NCI-H2171 (cell line): ENCODE data around the gene SCMH1.
"Not testable (repeated sequence)": the region's sequence is repeated elsewhere in the genome, so short reads cannot be mapped to it uniquely, and the experiment has no call there.

Source experiments
- DNase-seq: peaks from one replicate; lab custom pipeline; 2025; lab: John Stamatoyannopoulos, UW

SCMH1 gene

DNA sequence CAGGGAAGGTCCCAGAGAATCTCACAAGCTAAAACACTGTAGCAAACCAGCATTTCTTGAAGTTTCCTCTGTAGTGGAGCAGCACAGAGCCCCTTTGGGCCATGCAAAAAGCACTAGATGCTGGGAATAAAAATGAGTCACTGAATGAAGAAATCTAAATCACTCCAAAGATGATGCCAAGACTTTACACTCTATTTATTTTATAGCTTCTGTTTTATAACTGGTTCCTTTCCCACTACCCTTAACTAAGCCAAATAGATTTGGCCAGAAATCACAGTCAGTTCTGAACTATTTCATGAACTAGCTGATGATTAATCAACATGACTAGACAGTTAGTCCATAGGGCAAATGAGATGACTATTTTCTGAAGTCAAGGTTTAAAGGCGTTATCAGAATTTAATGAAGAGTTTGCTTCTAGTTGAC lies 89.5 kb downstream of the SCMH1 start:
- no peak for DNase-seq

DNA sequence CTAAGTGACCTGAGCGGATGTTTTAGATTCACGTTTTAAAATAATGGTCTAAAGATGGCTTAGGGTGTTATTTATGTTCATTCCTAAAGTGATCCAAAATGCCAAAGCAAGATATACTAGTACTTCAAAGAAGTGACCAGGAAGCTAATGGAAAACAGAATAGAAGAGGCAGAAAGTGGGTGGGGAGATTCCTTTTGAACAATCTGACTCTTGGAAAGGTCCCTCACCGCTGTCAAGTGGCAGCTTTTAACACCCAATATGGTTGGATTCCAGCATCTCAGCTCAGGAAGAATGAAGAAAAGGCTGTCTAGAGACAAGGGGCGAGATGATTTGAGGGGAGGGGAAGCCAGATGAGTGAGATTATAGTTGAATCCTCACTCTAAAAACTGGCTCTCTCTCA lies 90.3 kb downstream of the SCMH1 start:
- DNase-seq = no peak

DNA sequence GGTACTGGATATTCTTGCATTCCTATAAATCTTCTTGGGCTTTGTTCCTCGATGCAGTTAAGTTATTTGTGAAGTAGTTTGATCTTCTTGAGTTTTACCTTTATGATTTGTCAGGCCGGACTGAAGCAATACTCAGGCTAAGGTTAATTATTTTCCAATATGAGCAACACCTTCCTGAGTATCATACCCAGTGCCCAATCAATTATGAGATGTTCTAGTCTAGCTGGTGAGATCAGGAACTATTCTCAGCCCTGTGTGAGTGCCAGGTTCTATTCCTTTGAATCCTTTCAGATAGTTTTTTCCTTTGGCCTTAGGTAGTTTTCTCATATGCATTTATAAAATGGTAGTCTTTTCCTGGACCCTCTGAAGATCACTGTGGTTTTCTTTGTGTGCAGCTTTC lies 92.5 kb downstream of the SCMH1 start:
- DNase-seq = no peak

DNA sequence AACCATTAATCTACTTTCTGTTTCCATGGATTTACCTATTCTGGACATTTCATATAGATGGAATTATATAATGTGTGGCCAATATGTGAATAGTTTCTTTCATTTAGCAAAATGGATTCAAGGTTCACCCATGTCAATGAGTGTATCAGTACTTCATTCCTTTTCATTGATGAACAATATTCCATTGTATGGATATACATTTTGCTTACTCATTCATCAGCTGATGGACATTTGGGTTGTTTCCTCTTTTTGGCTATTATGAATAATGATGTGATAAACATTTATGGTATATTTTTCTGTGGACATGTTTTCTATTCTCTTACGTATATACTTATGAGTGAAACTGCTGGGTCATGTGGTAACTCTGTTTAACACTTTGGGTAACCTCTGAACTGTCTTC lies 97.8 kb downstream of the SCMH1 start:
- no peak for DNase-seq

DNA sequence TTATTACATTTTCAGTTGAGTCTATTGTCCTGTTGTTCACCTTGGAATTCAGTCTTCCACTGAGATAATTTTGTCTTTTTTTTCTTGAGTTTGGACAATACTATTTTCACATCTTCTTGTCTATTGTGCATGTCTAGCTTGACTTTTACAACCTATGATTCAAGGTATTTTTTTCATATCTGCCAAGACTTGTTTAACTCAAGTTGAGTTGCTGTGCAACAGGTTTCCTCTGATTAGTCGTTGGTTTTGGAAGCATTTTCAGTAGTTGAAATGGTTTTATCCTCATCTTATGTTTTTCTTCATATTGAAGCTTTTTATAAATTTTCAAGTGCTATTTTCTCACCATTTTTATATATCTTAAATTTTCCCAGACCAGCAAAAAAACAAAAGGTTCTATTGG lies 103.6 kb downstream of the SCMH1 start:
- DNase-seq = no peak

DNA sequence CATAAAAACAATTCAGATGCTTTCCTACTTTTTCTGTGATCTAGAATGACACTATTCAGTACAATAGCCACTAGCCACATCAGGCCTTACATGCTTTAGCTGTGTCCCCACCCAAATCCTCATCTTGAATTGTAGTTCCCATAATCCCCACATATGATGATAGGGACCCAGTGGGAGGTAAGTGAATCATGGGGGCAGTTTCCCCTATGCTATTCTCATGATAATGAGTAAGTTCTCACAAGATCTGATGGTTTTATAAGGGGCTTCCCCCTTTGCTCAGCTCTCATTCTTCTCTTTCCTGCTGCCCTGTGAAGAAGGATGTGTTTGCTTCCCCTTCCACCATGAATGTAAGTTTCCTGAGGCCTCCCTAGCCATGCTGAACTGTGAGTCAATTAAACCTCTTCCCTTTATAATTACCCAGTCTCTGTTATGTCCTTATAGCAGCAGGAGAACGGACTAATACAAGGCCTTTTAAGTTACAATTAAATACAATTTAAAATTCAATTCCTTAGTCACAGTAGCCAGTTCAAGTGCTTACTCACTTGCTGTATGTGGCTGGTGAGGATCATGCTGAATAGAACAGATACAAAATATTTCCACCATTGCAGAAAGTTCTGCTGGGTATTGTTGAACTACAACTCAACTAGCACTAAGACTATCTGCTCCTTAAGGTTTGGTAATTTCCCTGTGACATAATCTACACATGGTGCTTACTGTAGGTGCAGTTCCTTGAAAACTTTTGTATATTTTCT lies 106.7 kb downstream of the SCMH1 start:
- DNase-seq = no peak

DNA sequence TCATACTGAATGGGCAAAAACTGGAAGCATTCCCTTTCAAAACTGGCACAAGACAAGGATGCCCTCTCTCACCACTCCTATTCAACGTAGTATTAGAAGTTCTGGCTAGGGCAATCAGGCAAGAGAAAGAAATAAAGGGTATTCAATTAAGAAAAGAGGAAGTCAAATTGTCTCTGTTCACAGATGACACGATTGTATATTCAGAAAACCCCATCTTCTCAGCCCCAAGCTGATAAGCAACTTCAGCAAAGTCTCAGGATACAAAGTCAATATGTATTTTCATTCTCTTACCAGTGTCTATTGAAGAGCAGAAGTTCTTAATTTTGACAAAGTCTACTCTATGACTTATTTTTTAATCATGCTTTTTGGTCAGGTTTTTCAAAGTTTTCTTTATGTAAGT lies 107.8 kb downstream of the SCMH1 start:
- not testable (repeated sequence) for DNase-seq

DNA sequence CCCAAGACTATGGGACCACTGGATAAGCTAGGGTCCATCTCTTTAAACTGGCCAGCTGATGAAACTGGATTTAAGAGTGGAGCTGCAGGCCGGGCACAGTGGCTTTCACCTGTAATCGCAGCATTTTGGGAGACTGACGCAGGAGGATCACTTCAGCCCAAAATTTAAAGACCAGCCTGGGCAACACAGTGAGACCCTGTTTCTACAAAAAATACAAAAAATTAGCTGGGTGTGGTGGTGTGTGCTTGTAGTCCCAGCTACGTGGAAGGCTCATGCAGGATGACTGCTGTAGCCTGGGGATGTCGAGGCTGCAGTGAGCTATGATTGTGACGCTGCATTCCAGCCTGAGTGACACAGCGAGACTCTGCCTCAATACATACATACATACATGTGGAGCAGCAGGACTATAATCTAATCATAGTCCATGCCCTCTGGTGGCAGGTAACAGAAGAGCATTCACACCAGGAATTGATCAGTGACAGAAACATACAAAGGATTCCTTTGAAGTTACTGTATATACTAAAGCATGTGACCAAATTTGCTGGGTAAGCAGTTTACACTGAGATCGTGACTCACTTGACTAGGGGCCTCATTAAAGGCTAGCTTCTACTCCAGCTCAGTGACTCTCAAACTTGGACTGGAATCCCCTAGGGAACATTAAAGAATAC lies 119.1 kb downstream of the SCMH1 start:
- DNase-seq = no peak

DNA sequence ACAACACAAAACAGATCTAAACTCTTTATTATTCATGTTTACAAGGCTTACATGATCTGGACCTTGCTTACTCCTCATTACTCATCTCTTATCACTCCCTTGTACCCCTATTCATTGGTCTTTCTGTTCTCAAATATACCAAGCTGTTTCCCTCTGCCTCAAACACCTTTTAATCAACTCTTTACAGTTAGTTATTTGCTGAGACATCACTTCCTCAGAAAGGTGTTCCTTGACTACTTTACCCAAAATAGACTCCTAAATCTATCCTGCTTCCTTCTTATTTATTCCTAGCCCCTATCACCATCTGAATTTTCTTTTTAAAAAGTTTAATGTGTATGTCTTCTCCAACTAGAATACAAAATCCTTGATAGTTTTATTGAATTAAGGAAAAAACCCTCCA lies 120.0 kb downstream of the SCMH1 start:
- DNase-seq = no peak

DNA sequence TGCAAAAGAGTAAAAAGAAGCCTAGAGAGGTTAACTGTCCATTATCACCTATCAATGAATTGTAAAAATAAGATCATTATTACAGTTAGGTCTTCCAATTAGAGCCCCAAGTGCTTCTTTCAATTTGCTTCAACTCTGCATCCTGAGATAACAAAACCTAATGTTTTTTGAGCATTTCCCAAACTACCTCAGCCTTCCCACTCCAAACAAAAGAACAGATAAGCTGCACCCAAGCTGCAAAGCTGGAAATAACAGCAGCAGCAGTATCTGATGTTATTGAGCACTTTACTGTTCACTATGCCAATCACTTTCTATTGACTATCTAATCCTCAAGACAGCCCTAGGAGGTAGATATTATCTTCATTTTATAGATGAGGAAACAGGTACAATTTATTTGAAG lies 123.5 kb downstream of the SCMH1 start:
- no peak for DNase-seq

DNA sequence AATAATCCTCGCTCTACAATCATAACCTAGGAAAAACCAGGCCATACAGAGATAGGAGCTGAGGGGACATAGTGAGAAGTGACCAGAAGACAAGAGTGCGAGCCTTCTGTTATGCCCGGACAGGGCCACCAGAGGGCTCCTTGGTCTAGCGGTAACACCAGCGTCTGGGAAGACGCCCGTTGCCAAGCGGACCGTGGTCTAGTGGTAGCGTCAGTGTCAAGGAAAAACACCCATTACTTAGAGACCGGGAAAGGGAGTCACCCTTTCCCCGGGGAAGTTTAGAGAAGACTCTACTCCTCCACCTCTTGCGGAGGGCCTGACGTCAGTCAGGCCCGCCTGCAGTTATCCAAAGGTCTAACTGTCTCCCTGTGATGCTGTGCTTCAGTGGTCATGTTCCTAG lies 124.9 kb downstream of the SCMH1 start:
- not testable (repeated sequence) for DNase-seq

DNA sequence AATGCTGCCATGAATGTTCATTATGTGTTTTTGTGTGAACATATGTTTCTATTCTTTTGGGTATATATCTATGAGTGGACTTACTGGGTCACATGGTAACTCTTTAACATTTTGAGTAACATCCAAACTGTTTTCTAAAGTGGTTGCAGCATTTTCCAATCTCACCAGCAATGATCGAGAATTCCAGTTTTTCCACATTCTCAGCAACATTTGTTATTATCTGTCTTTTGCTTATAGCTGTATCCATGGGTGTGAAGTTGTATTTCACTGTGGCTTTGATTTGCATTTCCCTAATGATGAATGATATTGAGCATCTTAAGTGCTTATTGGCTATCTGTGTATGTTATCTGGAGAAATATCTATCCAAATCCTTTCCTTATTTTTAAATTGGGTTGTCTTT lies 131.4 kb downstream of the SCMH1 start:
- no peak for DNase-seq

DNA sequence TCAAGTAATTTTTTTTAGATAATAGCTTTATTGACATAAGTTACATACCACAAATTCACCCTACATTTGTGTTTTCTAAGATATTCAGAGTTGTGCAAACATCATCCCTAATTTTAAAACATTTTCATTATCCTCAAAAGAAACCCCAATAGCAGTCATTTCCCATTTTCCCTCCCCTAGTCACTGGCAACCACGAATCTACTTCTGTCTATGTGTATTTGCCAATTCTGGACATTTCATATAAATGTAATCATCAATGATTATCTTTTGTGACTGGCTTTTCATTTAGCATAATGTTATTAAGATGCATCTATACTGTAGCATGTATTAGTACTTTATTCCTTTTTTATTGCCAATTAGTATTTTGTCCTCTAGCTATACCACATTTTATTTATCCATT lies 131.8 kb downstream of the SCMH1 start:
- DNase-seq = no peak

DNA sequence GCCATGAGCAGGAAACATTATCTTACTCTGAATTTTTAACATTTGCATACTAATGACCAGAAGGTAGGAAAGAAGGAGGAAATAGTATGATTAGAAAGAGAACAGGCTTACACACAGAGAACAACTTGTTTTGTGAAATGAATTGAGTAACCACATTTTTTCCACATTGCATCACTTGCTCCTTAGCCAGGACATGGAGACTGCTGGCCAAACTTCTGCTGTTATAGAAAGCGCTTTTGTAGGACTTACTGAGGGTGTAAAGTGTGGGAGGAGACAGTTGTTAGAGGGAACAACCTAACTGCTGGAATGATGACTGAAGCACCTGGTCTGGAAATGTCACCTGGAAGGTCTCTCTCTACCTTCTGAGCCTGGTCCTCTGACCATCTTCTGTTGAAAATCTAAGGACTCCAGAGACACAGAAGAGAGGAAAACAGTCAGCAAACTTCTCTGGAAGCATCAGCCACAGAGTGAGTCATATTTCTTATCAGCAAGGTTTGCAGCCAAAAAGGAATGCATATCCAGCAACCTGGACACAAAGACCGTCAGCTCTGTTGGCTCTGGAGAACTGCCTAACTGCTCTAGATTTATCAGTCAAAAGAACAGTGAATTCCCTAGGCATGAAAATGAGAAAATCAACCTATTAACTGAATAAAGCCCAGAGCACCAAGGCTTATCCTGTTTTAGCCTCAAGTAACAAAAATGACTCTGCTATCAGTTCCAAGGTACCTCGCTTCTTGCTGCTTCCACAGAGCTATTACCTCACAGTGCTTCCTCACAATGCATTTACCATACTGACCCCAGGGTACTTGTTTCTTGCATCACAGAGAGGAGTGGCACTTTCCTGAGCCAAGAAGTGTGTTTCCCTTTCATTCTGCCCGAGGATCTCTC lies 132.6 kb downstream of the SCMH1 start:
- no peak for DNase-seq

DNA sequence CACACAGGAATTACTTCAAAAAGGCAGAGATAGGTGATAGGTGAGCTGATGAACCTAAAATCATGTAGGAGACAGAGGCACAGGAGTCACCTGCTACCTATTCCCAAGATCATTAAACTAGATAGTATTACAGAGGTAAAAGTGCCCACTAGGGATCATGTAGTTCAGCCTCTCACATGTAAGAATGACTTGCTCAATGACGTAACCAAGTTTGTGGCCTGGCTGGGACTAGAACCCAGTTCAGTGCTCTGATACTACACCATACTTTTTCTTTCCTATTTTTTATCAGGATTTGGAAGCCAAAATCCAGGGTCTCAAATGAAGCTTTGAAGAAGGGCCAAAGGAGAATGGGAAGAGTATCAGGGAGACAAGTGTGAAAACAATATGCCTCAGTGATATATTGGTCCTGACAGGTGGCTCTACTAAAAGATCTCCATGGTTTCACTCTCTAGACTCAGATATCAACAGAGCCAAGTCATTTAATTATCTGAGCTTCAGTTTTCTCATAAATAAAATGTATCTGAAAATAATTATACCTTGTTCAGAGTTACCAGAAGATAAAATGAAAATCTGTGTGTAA lies 133.3 kb downstream of the SCMH1 start:
- no peak for DNase-seq

DNA sequence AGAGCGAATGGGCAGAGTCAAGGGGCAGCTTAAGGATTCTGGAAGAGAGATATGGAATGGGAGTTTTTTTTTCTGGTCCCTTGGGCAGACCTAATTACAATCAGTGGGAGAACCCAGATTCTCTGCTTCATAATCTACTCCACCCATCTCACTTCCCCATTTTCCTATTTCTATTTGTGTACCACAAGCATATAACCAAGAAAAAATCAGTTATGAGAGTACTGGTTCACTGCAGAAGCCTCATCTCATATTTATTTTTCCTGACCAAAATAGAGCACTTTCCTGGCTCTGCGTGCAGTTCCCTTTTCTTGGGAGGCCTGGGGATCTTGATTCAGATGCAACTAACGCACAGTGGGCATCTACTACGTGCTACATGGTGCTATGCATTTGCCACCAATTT lies 138.3 kb downstream of the SCMH1 start:
- no peak for DNase-seq

DNA sequence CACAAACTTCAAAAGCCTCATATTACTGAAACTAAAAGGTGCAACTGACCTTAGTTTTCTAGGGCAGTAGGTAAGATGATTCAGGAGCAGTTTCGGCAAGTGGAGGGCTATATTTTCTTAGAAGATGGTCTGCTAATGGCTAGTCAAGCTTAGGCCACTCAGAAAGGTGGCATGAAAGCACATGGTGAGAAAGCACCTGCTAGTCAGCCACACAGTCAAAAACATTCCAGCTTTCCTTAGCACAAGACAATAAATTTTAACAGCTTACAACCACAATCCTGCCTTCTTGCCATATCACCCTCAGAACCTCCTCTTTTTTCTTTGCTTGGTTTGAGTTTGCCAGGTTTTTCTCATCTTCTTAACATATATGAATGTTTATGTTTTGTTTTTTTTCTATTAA lies 139.5 kb downstream of the SCMH1 start:
- no peak for DNase-seq

DNA sequence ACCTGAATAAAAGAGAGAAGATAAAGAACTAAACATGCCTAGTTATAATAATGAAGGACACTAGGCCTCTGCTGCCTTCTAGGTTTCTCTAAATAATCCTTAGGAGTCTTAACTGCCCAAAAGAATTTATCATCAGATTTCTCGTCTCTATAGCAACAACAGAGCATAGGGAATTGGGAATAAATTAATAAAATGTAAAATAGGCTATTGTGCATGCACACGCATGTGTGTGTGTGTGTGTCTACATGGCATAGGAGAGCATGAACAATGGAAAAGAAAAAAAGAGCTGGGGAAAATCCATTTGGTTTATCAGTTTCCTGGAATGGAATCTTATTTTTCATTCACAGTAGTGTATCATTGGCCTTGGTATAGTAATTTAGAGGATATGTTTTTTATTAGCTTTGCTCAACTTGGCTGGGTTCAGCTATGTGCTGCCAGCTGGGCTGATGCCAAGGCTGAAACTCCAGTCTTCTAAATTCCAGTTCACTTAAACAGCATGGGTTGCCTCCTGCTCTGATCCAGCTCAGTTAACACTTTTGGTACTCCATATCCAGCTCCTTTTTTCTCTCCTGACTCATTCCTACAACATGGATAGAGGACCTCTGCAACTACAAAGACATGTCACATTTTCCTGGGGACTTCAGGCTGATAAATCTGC lies 140.0 kb downstream of the SCMH1 start:
- no peak for DNase-seq

DNA sequence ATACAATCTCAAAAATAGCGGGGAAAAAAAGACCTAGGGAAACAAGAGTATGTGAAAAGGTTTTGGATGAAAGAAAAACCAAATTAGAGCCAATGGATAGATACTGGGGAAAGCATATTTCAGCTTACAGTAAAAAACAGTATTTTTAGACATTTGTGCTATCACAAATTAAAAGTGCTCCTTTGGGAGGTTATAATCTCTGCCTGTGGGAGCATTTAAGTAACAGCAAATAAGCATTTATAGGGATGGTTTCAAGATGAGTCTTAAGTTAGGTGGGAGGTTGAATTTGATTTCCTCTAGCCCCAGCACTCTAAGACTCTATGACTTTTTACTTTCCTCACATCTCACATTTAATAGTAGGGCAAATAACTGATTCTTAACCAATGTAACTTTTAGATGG lies 141.0 kb downstream of the SCMH1 start:
- no peak for DNase-seq

DNA sequence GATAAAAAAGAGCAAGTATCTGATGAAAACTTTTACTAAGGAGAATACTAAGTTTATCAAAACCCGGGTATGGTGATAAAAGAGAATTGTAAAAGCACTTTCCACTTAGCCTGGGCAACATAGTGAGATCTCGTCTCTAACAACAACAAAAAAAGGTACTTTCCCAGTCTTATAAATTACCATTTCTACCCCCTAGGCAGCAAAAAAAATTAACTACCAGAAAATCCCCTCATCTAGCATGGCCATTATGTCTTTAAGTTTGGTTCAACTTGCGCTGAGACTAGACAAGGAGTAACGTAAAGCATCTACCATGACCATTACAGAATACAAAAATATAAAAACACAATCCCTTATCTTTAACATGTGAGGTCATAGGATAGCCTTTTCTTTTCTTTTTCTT lies 141.9 kb downstream of the SCMH1 start:
- DNase-seq = no peak

DNA sequence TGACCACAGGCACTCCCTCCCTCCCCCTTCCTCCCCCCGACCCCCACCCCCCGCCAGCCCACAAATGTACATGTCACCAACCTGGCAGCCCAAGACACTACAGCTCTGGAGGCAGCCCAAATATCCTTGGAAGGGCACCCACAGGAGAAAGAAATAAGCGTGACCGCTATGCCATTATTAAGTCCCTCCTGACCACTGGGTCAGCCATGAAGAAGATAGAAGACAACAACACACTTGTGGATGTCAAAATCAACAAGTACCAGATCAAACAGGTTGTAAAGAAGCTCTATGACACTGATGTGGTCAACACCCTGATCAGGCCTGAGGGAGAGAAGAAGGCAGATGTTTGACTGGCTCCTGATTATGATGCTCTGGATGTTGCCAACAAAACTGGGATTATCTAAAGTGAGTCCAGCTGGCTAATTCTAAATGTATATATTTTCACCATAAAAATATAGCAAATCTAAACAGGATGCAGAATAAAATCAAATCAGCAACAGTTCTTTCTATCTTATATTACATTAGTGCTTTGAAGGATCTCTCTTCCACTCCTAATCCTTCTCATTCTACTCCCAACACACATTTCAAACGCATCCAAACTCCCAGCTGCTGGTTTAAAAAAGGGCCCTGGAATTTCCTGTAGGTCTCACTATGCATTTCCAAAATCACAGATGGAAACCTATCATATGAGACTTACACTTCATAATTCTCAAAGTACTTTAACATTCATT lies 143.2 kb downstream of the SCMH1 start:
- no peak for DNase-seq
